B cell (primary cell): ENCODE measurements around the gene DPM2.

Experiments
- EZH2 ChIP-seq: IDR thresholded peaks from 2 replicates; pipeline ENCODE4 v1.6.1; 2012; ENCODE audit warnings: borderline replicate concordance, low read depth, mild to moderate bottlenecking, moderate library complexity, low read length; ENCODE audit not compliant: insufficient read depth, poor library complexity, severe bottlenecking
- TF ChIP-seq, protein P1 (sequence below): fragments of 200-600 bp; IDR thresholded peaks from one replicate; pipeline ENCODE4 v1.8.0; 2022; ENCODE audit warnings: antibody characterized with exemption, mild to moderate bottlenecking

GRCh38 chr9:127934248-127934647, 3.4 kb downstream of the DPM2 start:
- TF ChIP-seq, protein P1, sequence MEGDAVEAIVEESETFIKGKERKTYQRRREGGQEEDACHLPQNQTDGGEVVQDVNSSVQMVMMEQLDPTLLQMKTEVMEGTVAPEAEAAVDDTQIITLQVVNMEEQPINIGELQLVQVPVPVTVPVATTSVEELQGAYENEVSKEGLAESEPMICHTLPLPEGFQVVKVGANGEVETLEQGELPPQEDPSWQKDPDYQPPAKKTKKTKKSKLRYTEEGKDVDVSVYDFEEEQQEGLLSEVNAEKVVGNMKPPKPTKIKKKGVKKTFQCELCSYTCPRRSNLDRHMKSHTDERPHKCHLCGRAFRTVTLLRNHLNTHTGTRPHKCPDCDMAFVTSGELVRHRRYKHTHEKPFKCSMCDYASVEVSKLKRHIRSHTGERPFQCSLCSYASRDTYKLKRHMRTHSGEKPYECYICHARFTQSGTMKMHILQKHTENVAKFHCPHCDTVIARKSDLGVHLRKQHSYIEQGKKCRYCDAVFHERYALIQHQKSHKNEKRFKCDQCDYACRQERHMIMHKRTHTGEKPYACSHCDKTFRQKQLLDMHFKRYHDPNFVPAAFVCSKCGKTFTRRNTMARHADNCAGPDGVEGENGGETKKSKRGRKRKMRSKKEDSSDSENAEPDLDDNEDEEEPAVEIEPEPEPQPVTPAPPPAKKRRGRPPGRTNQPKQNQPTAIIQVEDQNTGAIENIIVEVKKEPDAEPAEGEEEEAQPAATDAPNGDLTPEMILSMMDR, result no peak
- TF ChIP-seq EZH2, result no peak
